Transverse colon (tissue), 4 donors: ENCODE results near the gene ITGA11. TPM values are rescaled to one million over a fixed set of nuclear protein-coding genes. Genes with fewer than 3 reads are reported as not detected.

Experiments used
- DNase-seq: peaks from one replicate; pipeline ENCODE4 v3.0.0-alpha.2; 2019
- H3K27ac ChIP-seq, 4 donors: fragments of 200-600 bp; sonication (generic); 2 replicates each; pipeline ENCODE4 v1.5.1; 2016 to 2018; ENCODE audit warnings: inconsistent platforms in 4 of 4
- H3K27me3 ChIP-seq: fragments of 200-600 bp; sonication (generic); 2 replicates; pipeline ENCODE4 v1.5.1; 2017; ENCODE audit warnings: inconsistent platforms
- H3K36me3 ChIP-seq, 4 donors: fragments of 200-600 bp; sonication (generic); 2 replicates each; pipeline ENCODE4 v1.5.1; 2017 to 2019; ENCODE audit warnings: inconsistent platforms in 4 of 4
- H3K4me1 ChIP-seq, 4 donors: fragments of 200-600 bp; sonication (generic); 2 replicates each; pipeline ENCODE4 v1.5.1; 2017 to 2020; ENCODE audit warnings: inconsistent platforms in 4 of 4
- H3K4me3 ChIP-seq, 4 donors: fragments of 200-600 bp; sonication (generic); 1 replicate in 1 of 4; 2 replicates in 3 of 4; pipeline versions ENCODE4 v1.5.1 to v1.6.1; 2017 to 2019; ENCODE audit warnings: inconsistent platforms in 4 of 4
- H3K9me3 ChIP-seq, 2 donors: fragments of 200-600 bp; sonication (generic); 2 replicates each; pipeline ENCODE4 v1.5.1; 2017 to 2019; ENCODE audit warnings: inconsistent platforms in 2 of 2
- EP300 ChIP-seq: sonication (generic); formaldehyde crosslinking; IDR thresholded peaks from one replicate; pipeline ENCODE4 v1.6.1; 2017; ENCODE audit warnings: antibody characterized with exemption, low read depth
- POLR2A ChIP-seq: fragments of 450-650 bp; IDR thresholded peaks from one replicate; pipeline ENCODE4 v1.6.1; 2016; ENCODE audit warnings: antibody characterized with exemption, mild to moderate bottlenecking, moderate library complexity
- POLR2AphosphoS5 ChIP-seq, 3 donors: sonication (generic); formaldehyde crosslinking; IDR thresholded peaks; one replicate each; pipeline ENCODE4 v1.6.1; 2016; ENCODE audit warnings: antibody characterized with exemption in 3 of 3
- WGBS, 2 donors: methylation state at CpG; one replicate each; pipeline ENCODE4 v1.1.5; 2018; ENCODE audit warnings: low coverage in 1 of 2; 5-methylcytosine and 5-hydroxymethylcytosine counted together
- in situ Hi-C, 4 donors: fragments of 200-750 bp; cut with MboI; loops; one replicate each; pipeline versions ENCODE4 v1.15.0 to v1.15.1; 2017; ENCODE audit warnings: low sequenced_read_pairs in 3 of 4, low pct_ligation_motif_present in 1 of 4, low pct_unique_long_range_greater_than_20kb in 1 of 4
- intact Hi-C: fragments of 100-400 bp; cut with DNase I; formaldehyde crosslinking; loops from one replicate; pipeline ENCODE4 v1.15.1; 2023; ENCODE audit warnings: low total_unique reads
- total RNA-seq, 4 donors: library from RNA; depleted of rRNA; stranded (reverse); fragments of >200 nt; gene quantifications; one replicate each; pipeline ENCODE4 v1.1.0, GENCODE V29; 2016
- TF ChIP-seq, protein P1 (sequence below), 5 experiments: fragments of 200-600 bp in 3 of 5; fragments of 450-650 bp in 2 of 5; sonication (generic) in 3 of 5; IDR thresholded peaks; 1 replicate in 2 of 5; 2 replicates in 3 of 5; pipeline ENCODE4 v1.5.1; 2016 to 2017; ENCODE audit warnings: antibody characterized with exemption in 5 of 5, inconsistent platforms in 3 of 5, mild to moderate bottlenecking in 2 of 5, moderate library complexity in 1 of 5

The ITGA11 gene
- total RNA-seq, 4 donors from 2014 or later = 0.37 to 3.2 (median 1.1) TPM

DNA sequence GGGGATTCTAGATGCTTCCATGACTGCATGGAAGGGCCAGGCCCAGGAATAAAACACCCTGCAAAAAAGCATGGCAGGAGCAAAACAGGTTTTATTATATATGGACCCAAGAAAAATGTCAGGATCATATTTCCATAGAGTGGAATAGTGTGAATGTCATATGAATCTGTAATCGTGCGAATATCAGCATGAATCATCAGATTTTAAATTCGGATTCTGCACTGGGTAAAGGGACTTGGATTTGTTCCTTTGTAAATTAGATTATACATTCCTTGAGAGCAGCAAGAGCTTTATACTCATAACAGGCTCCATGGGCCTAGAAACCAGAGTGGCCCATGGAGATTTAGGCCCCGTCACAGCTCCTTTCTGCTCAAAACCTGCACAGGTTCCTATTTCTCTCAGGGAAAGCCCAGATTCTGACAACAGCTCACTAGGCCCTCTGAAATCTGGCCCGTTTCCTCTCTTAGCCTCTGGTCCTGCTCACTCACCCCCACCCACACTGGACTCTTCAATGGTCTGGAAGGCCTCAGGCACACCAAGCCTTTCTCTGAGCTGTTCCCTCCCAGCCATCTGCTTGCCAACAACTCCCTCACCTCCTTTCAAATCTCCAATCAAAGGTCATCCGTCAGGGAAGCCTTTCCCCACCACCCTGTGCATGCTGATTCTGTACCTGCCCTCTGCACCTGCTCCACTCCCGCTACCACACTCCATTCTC lies 78.4 kb downstream of the ITGA11 start:
- Histone ChIP-seq H3K27ac (peak overlapping the region; percentile 59 to 71 (median 70)), H3K27me3 (no peaks in the 10 kb centered on the region), H3K4me3 (no peak overlapping the region), H3K36me3 (no peaks in the 10 kb centered on the region), H3K9me3 (no peaks in the 10 kb centered on the region), H3K4me1 (peaks cover 0 to 4% (median 2%) of the 10 kb centered on the region in 4 donors)
- in situ Hi-C loops = no loop called here
- TF ChIP-seq POLR2AphosphoS5 (IDR thresholded peaks at IDR 0.05) (no peak), EP300 (no peak), POLR2A (no peak)
- TF ChIP-seq, protein P1, sequence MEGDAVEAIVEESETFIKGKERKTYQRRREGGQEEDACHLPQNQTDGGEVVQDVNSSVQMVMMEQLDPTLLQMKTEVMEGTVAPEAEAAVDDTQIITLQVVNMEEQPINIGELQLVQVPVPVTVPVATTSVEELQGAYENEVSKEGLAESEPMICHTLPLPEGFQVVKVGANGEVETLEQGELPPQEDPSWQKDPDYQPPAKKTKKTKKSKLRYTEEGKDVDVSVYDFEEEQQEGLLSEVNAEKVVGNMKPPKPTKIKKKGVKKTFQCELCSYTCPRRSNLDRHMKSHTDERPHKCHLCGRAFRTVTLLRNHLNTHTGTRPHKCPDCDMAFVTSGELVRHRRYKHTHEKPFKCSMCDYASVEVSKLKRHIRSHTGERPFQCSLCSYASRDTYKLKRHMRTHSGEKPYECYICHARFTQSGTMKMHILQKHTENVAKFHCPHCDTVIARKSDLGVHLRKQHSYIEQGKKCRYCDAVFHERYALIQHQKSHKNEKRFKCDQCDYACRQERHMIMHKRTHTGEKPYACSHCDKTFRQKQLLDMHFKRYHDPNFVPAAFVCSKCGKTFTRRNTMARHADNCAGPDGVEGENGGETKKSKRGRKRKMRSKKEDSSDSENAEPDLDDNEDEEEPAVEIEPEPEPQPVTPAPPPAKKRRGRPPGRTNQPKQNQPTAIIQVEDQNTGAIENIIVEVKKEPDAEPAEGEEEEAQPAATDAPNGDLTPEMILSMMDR (IDR thresholded peaks at IDR 0.05) = no peak
- 84 to 90% methylated on average over 7 of the region's 7 CpGs for WGBS, 2 donors
- DNase-seq = no peak
- intact Hi-C loops = no loop called here

DNA sequence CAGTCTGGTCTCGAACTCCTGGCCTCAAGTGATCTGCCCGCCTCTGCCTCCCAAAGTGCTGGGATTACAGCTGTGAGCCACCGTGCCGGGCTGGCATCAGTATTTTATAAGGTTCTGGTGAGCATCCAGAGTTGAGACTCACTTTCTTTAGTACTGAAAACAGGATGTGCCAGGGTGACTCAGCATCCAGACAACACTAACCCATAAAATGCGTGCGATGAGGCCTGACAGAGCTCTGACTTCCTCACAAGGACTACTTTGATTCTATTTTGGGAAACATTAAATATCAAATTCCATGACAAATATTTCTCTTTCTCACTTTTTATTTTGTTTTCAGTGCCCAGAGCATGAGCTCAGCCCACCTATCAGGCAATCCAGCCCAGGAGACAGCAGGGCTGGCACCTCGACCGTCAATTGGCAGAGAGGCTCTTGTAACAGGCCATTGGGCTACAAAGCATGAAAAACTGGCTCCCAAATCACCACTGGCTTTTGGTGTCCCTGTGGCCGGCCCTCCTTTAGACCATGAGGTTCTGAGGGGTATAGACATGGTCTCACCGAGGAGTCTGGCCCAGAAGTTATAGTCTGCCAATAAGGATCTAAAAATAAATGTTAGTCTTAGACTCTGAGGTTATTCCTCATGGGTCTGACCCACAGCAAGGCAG lies 79.4 kb downstream of the ITGA11 start:
- Histone ChIP-seq H3K4me3 (no peak overlapping the region), H3K4me1 (peaks cover 0 to 4% (median 2%) of the 10 kb centered on the region in 4 donors), H3K27ac (peak overlapping the region; percentile 59 to 71 (median 70)), H3K27me3 (no peaks in the 10 kb centered on the region), H3K9me3 (no peaks in the 10 kb centered on the region), H3K36me3 (no peaks in the 10 kb centered on the region)
- intact Hi-C loops = no loop called here
- 42 to 56% methylated on average over 2 to 10 of the region's 10 CpGs for WGBS, 2 donors
- peak; percentile 23 for DNase-seq
- no peak for TF ChIP-seq EP300
- TF ChIP-seq POLR2A = no peak
- TF ChIP-seq POLR2AphosphoS5 (IDR thresholded peaks at IDR 0.05) = peak in 1 of 3 donors; percentile 40
- TF ChIP-seq, protein P1 (IDR thresholded peaks at IDR 0.05) = no peak
- in situ Hi-C loops = no loop called here

DNA sequence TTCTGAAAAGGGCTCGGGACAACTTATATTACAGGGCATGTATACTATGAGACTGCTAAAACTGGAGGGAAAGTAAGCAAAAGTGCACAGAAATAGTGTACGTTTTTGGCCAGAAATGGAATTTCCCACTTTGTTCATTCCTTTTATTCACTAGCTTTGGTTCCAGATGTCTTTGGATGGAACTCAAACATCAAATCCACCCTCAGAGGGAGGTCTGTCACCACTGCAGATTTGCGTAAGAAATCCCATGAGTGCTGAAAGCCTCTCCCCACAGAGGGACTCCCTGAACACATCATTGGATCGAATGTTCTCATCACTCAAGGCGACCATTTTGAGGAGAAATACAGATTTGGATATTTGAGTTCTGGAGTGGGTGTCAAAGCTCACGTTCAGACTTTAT lies 82.8 kb downstream of the ITGA11 start:
- Histone ChIP-seq H3K4me3 (no peak overlapping the region), H3K4me1 (peaks cover 0 to 4% (median 2%) of the 10 kb centered on the region in 4 donors), H3K27ac (no peak overlapping the region), H3K27me3 (no peaks in the 10 kb centered on the region), H3K9me3 (no peaks in the 10 kb centered on the region), H3K36me3 (no peaks in the 10 kb centered on the region)
- no peak for DNase-seq
- intact Hi-C loops (no loop called here), in situ Hi-C loops (no loop called here)
- 83% methylated on average over 6 of the region's 6 CpGs for WGBS, 2 donors
- no peak for TF ChIP-seq EP300
- TF ChIP-seq POLR2AphosphoS5 (IDR thresholded peaks at IDR 0.05) = no peak
- TF ChIP-seq, protein P1 (IDR thresholded peaks at IDR 0.05) = no peak
- TF ChIP-seq POLR2A = no peak

DNA sequence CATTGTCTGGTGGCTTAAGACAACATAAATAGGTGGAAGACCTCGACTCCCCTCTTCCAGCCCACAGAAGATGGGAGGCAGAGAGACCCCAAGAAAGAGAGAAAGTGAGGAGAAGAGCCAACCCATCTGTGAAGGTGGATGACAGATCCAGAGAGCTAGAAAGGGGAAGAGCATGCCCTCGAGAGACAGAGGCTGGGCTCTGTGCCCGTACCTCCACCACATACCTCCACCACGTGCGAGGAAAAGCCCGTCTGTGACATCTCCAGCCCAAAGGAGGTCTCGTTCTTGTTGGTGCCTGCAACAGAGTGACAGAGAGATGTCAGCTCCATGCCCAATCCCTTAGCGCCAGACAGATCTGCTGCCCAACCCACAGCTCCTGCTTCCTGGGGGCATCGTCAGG lies 83.4 kb downstream of the ITGA11 start:
- intact Hi-C loops = no loop called here
- 54% methylated on average over 4 to 9 of the region's 9 CpGs for WGBS, 2 donors
- TF ChIP-seq POLR2AphosphoS5 (IDR thresholded peaks at IDR 0.05) = no peak
- TF ChIP-seq EP300 = no peak
- TF ChIP-seq POLR2A = no peak
- TF ChIP-seq, protein P1 (IDR thresholded peaks at IDR 0.05) = no peak

More for the DNA sequence above, 83.4 kb downstream of the ITGA11 start:
- Histone ChIP-seq H3K9me3 (no peaks in the 10 kb centered on the region), H3K4me3 (no peak overlapping the region), H3K36me3 (no peaks in the 10 kb centered on the region), H3K27ac (no peak overlapping the region), H3K4me1 (peaks cover 0 to 4% (median 2%) of the 10 kb centered on the region in 4 donors), H3K27me3 (no peaks in the 10 kb centered on the region)
- no peak for DNase-seq
- in situ Hi-C loops = no loop called here
